K562 (cell line): ENCODE results near the gene PPP1R14C. TPM values are rescaled to one million over a fixed set of nuclear protein-coding genes. Genes with fewer than 3 reads are reported as not detected.

Experiments used
- GTF2A2 ChIP-seq: IDR thresholded peaks from 2 replicates; pipeline ENCODE4 v1.6.1; 2016; ENCODE audit warnings: mild to moderate bottlenecking, missing genetic modification characterization, missing compliant biosample characterization
- REST ChIP-seq, 2 experiments: fragments of 450-650 bp; formaldehyde crosslinking in 1 of 2; IDR thresholded peaks; 2 replicates each; pipeline versions ENCODE4 v1.4.0 to v1.6.1; 2014 to 2020; ENCODE audit warnings: mild to moderate bottlenecking in 2 of 2, borderline replicate concordance in 1 of 2, low read depth in 1 of 2
- SAFB2 ChIP-seq: fragments of 200-400 bp; formaldehyde crosslinking; IDR thresholded peaks from 2 replicates; pipeline ENCODE4 v1.6.1; 2018; ENCODE audit warnings: borderline replicate concordance, low read length, low read depth, moderate library complexity; ENCODE audit not compliant: severe bottlenecking
- ZNF592 ChIP-seq: fragments of 450-650 bp; IDR thresholded peaks from 2 replicates; pipeline ENCODE4 v1.6.1; 2017; ENCODE audit warnings: antibody characterized with exemption, mild to moderate bottlenecking
- polyA plus RNA-seq, 8 experiments: library from polyadenylated mRNA; depleted of rRNA in 4 of 8; stranded (reverse) in 5 of 8; unstranded in 3 of 8; fragments of >200 nt; fragmentation: Nextera tagmentation in 2 of 8; fragmentation: Illumina TruSeq in 1 of 8; extraction: Ambion mirVana in 2 of 8; extraction: Trizol in 1 of 8; gene quantifications; 2 replicates each; pipeline versions ENCODE4 v1.2.1 to v1.2.3, GENCODE V29; 2011 to 2014; ENCODE audit warnings: inconsistent platforms in 1 of 8, missing spikeins in 1 of 8
- total RNA-seq, 7 experiments: library from RNA; depleted of rRNA in 6 of 7; stranded (reverse); fragments of >200 nt in 6 of 7; fragmentation: Illumina TruSeq in 2 of 7; extraction: Trizol in 2 of 7; gene quantifications; 2 replicates each; pipeline versions ENCODE4 v1.2.1 to v1.2.3, GENCODE V29; 2011 to 2021; ENCODE audit warnings: low replicate concordance in 1 of 7

Gene PPP1R14C
- total and polyA plus RNA-seq, 9 of the 15 experiments (the other 6 are each of a cell fraction or from before 2014, with no cell fraction given), result 4.5 to 16.6 (median 11.9) TPM

- TF ChIP-seq REST (IDR thresholded peaks at IDR 0.05; ENCODE audit: borderline replicate concordance), result no peak
- TF ChIP-seq REST (CRISPR knock-in tag; IDR thresholded peaks at IDR 0.05; ENCODE audit: low read depth), result no peak
- TF ChIP-seq GTF2A2 (tag), result no peak
- TF ChIP-seq SAFB2, result no peak
- 0 out of 2 replicates have a peak, but pooled peaks have one; percentile 15 for TF ChIP-seq ZNF592
Observed at GRCh38 chr6:150290429-150290828, 147.6 kb downstream of the PPP1R14C start (continued).
